Progenitor cell of endocrine pancreas (in vitro differentiated cells): ENCODE data around the gene SYT1. TPM values are rescaled to one million over a fixed set of nuclear protein-coding genes. Genes with fewer than 3 reads are reported as not detected.
A peak's percentile ranks its signal among the peaks of the same experiment; 100 is the strongest.

ENCODE experiments used
- DNase-seq: peaks from one replicate; pipeline ENCODE4 v3.0.0; 2021; ENCODE audit warnings: low spot score; ENCODE audit not compliant: unreplicated experiment
- H3K27ac Mint-ChIP-seq: 2 replicates; pipeline ENCODE4 v1.8.0; 2021; ENCODE audit warnings: mild to moderate bottlenecking, moderate library complexity, mixed read lengths
- H3K27me3 Mint-ChIP-seq: 2 replicates; pipeline ENCODE4 v1.8.0; 2021; ENCODE audit warnings: mixed read lengths
- H3K36me3 Mint-ChIP-seq: 2 replicates; pipeline ENCODE4 v1.8.0; 2022; ENCODE audit warnings: mixed read lengths; ENCODE audit not compliant: insufficient read depth
- H3K4me1 Mint-ChIP-seq: 2 replicates; pipeline ENCODE4 v1.8.0; 2021; ENCODE audit warnings: low read depth, mixed read lengths
- H3K4me3 Mint-ChIP-seq: 2 replicates; pipeline ENCODE4 v1.8.0; 2021; ENCODE audit warnings: low read depth, mild to moderate bottlenecking, moderate library complexity, mixed read lengths
- H3K9me3 Mint-ChIP-seq: 2 replicates; pipeline ENCODE4 v1.8.0; 2021; ENCODE audit warnings: low read depth, mixed read lengths
- total RNA-seq: library from RNA; stranded (reverse); gene quantifications from 2 replicates; pipeline ENCODE4 v1.2.1, GENCODE V29; 2021
- TF ChIP-seq, protein P1 (sequence below): fragments of 200-600 bp; sonication (generic); IDR thresholded peaks from one replicate; pipeline ENCODE4 v1.5.0; 2021; ENCODE audit warnings: antibody characterized with exemption, mild to moderate bottlenecking; ENCODE audit not compliant: unreplicated experiment

Gene SYT1
- total RNA-seq, 1 donor from 2014 or later = 4.3 TPM

- Mint-ChIP-seq H3K27me3 (no peaks in the 10 kb centered on the region), H3K36me3 (no peaks in the 10 kb centered on the region), H3K9me3 (no peaks in the 10 kb centered on the region), H3K4me3 (no peak overlapping the region), H3K27ac (no peak overlapping the region), H3K4me1 (no peaks in the 10 kb centered on the region)
- TF ChIP-seq, protein P1, sequence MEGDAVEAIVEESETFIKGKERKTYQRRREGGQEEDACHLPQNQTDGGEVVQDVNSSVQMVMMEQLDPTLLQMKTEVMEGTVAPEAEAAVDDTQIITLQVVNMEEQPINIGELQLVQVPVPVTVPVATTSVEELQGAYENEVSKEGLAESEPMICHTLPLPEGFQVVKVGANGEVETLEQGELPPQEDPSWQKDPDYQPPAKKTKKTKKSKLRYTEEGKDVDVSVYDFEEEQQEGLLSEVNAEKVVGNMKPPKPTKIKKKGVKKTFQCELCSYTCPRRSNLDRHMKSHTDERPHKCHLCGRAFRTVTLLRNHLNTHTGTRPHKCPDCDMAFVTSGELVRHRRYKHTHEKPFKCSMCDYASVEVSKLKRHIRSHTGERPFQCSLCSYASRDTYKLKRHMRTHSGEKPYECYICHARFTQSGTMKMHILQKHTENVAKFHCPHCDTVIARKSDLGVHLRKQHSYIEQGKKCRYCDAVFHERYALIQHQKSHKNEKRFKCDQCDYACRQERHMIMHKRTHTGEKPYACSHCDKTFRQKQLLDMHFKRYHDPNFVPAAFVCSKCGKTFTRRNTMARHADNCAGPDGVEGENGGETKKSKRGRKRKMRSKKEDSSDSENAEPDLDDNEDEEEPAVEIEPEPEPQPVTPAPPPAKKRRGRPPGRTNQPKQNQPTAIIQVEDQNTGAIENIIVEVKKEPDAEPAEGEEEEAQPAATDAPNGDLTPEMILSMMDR = no peak
- no peak for DNase-seq
These were observed 467.3 kb downstream of the SYT1 start for GRCh38 chr12:79331870-79332269.

GRCh38 chr12:79333144-79333543, 468.6 kb downstream of the SYT1 start:
- Mint-ChIP-seq H3K27me3 (no peaks in the 10 kb centered on the region), H3K9me3 (no peaks in the 10 kb centered on the region), H3K36me3 (no peaks in the 10 kb centered on the region), H3K27ac (no peak overlapping the region), H3K4me3 (no peak overlapping the region), H3K4me1 (no peaks in the 10 kb centered on the region)
- TF ChIP-seq, protein P1 = no peak
- DNase-seq = no peak

DNA sequence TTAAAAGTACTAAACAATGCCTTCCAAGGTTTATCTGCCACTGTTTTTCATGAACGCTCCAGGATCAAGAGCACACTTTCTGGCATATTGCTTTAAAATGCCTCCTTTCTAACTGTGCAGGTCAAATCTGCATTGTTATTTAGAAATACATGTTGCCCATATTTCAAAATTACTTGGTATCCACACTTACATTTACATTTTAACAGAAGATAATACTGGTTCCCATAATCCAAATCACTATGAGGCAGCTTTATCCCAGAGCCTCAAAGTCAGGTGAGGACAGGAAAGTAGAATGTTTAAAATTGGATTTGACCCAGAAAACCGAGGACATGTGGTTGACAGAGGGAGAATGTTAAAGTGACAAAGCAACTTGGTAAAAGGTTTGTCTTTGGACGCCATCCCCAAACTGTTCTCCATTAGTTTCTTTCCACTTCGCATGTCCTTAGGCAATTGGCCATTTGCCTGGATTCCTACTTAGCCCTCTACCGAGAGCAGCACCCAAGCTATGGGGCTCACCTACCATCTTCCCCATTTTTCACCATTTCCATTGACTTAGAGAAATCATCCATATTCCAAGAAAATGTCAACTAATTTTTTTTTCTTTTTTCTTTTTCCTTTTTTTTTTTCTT, 473.2 kb downstream of the SYT1 start:
- TF ChIP-seq, protein P1 = no peak
- no peak for DNase-seq
- Mint-ChIP-seq H3K27ac (no peak overlapping the region), H3K27me3 (no peaks in the 10 kb centered on the region), H3K9me3 (peaks cover 9% of the 10 kb centered on the region), H3K4me1 (no peaks in the 10 kb centered on the region), H3K36me3 (peaks cover 2% of the 10 kb centered on the region), H3K4me3 (no peak overlapping the region)

- H3K9me3 Mint-ChIP-seq = peaks cover 4% of the 10 kb centered on the region
- no peaks in the 10 kb centered on the region for H3K36me3 Mint-ChIP-seq
- DNase-seq = peak; percentile 17
- no peaks in the 10 kb centered on the region for H3K4me1 Mint-ChIP-seq
- no peaks in the 10 kb centered on the region for H3K27me3 Mint-ChIP-seq
- H3K27ac Mint-ChIP-seq = no peak overlapping the region
- no peak overlapping the region for H3K4me3 Mint-ChIP-seq
- TF ChIP-seq, protein P1 = peak; percentile 79
These were observed 480.6 kb downstream of the SYT1 start for GRCh38 chr12:79344855-79345847.

- H3K9me3 Mint-ChIP-seq = no peaks in the 10 kb centered on the region
- no peaks in the 10 kb centered on the region for H3K4me1 Mint-ChIP-seq
- DNase-seq = no peak
- H3K27me3 Mint-ChIP-seq = no peaks in the 10 kb centered on the region
- no peaks in the 10 kb centered on the region for H3K36me3 Mint-ChIP-seq
- TF ChIP-seq, protein P1 = no peak
- no peak overlapping the region for H3K27ac Mint-ChIP-seq
- no peak overlapping the region for H3K4me3 Mint-ChIP-seq
These were observed 483.3 kb downstream of the SYT1 start for GRCh38 chr12:79347866-79348265.
